Stimulated activated naive CD8-positive, alpha-beta T cell treated with anti-CD3 and anti-CD28 coated beads, Interleukin-15, Interleukin-2, amounts not matched to agents 100 U/mL and 50 U/mL, for 24 hours (primary cell): ENCODE measurements around the gene EYA2.

Source experiments
- ATAC-seq: fragments of 150-1000 bp; cut with Tn5 transposase; one replicate; pipeline ENCODE4 v1.10.0; 2021
- DNase-seq: peaks from one replicate; pipeline ENCODE4 v3.0.0; 2021

Gene EYA2

GRCh38 chr20:46979603-46980241 lies 85.1 kb downstream of the EYA2 start:
- no peak for DNase-seq
- peak; percentile 49 for ATAC-seq

GRCh38 chr20:46981184-46981583 lies 86.5 kb downstream of the EYA2 start:
- ATAC-seq (no peak), DNase-seq (no peak)

DNA sequence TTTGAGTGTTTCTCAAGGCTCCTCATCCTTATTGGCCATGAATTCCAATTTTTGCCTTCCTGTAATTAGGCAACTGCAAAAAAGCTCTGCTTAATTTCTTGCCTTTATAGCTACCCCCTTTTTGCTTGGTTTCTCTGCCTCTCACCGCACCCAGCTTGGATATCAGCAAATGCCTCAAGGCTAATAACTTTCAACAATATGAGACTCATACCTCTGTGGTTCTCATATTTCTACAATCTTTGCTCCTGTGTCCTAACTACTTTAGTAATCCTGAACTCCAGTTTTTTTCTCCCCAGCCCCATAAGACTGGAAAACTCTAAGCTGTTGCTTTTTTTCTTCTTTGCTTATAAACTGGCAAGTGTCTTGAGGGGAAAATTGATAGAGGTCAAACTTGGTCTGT lies 88.8 kb downstream of the EYA2 start:
- ATAC-seq (no peak), DNase-seq (no peak)

GRCh38 chr20:46984405-46984804 lies 89.8 kb downstream of the EYA2 start:
- DNase-seq (no peak), ATAC-seq (no peak)

DNA sequence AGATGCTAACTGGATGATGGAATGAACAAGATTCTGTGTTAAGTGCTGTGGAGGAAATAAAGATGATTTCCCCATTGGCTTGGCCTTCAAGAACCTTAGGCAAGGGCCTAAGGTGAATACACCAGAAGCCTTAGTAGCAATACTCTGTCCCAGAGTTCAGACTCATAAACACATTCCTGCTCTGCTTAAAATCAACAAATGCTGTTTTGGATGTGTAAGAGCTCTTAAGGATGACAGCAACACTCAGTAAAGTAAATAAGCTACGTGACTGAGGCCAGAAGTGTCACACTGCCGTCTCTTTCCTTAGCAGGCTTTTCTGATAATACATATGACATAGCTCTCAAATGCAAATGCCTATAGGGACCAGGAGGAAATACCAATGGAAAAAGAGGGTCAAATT lies 90.6 kb downstream of the EYA2 start:
- DNase-seq (no peak), ATAC-seq (no peak)

DNA sequence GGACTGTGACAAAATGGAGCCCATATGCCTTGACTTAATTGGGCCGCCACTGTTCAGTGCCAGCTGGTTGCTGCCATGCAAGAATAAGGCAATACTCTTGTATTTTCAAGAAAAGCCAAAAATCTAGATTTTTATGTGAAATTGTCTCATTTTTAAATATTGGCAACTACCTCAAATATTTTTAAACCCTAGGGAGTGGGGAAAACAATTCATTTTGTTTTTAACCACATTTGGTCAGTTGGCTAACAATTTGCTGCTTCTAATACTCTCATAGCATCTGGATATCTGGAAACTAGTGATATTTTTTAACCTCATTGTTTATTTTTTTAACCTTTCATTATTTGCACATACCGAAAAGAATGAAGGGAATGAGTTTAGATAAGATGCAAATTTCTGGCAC lies 91.0 kb downstream of the EYA2 start:
- no peak for ATAC-seq
- DNase-seq, result no peak

DNA sequence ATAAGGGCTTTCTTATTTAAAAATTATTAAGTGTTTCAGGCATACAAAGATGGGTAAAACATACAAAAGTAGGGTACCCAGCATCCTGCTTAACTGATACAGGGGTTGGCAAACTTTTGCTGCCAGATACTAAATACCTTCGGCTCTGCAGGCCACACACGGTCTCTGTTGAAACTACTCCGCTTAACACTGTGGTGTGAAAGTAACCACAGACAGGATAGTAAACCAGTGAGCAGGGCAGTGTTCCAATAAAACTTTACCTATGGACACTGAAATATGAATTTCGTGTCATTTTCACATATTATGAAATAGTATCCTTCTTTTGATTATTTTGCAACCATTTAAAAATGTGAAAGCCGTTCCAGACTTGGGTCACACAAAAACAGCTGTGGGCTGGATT lies 92.4 kb downstream of the EYA2 start:
- DNase-seq, result no peak
- ATAC-seq, result no peak

- ATAC-seq (peak; percentile 47), DNase-seq (peak; percentile 16)
These were observed 95.5 kb downstream of the EYA2 start for GRCh38 chr20:46990017-46990595.

- no peak for DNase-seq
- no peak for ATAC-seq
These were observed 96.0 kb downstream of the EYA2 start for GRCh38 chr20:46990596-46991104.

DNA sequence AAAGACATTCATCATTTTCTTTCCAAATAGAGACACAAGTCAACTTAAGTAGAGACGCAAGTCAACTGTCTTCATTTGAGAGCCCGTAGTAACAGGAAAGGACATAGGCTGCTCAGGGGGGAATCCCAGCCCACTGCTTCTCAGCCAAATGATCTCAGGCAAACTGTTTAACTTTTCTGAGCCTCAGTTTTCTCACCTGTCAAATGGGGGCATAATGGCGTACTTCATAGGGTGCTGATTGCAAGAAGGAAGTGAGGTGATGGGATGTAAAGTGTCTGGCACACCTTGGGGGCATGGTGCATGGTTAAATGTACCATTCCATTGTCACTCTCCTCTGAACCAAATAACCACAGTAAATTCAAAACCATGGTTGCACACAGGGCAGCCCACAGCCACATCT lies 96.5 kb downstream of the EYA2 start:
- no peak for ATAC-seq
- no peak for DNase-seq

GRCh38 chr20:46991880-46992639 lies 97.4 kb downstream of the EYA2 start:
- DNase-seq (no peak), ATAC-seq (no peak)

DNA sequence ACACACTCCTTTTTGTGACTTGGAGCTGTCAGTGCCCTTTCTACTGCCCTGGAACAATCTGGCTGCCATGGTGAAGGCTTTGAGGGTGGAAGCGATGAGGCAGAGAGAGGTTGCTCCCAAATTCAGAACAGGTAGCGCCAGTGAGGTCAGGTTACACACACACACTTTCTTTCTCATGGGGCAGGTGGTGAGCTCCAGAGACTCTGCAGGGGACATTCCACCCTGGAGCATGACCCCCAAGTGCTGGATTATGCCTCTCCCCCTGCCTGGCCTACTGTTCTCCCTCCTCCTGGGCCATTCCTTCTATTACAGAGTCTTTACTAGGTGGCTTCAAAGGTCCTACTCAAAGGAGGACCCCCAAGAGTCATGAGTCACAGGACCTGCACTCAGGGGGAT lies 98.0 kb downstream of the EYA2 start:
- no peak for ATAC-seq

GRCh38 chr20:46993465-46994095 lies 98.9 kb downstream of the EYA2 start:
- no peak for DNase-seq
- no peak for ATAC-seq

More for the DNA sequence above, 98.0 kb downstream of the EYA2 start:
- no peak for DNase-seq

GRCh38 chr20:46994341-46994740 lies 99.7 kb downstream of the EYA2 start:
- DNase-seq, result peak; percentile 65
- ATAC-seq, result peak; percentile 95

- DNase-seq, result no peak
- ATAC-seq, result no peak
These were observed 101.0 kb downstream of the EYA2 start for GRCh38 chr20:46995561-46996142.

DNA sequence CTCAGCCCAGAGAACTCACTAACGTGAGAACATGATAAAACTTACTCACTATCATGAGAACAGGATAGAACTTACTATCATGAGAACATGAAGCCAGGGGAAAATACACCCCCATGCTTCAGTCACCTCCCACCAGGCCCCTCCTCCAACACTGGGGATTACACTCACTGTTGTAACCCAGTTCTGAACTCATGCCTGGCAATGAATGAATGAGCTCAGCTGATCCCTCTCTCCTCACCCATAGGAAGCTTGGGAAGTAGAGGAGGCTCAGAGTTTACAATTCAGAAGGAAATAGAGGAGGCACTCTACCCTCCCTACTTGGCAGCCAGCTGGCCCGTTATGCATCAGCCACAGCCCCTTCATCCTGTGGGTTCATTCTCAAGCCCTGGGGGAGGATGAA lies 102.5 kb downstream of the EYA2 start:
- no peak for DNase-seq
- ATAC-seq, result no peak

GRCh38 chr20:46998477-46999240 lies 104.0 kb downstream of the EYA2 start:
- no peak for DNase-seq
- ATAC-seq, result no peak

DNA sequence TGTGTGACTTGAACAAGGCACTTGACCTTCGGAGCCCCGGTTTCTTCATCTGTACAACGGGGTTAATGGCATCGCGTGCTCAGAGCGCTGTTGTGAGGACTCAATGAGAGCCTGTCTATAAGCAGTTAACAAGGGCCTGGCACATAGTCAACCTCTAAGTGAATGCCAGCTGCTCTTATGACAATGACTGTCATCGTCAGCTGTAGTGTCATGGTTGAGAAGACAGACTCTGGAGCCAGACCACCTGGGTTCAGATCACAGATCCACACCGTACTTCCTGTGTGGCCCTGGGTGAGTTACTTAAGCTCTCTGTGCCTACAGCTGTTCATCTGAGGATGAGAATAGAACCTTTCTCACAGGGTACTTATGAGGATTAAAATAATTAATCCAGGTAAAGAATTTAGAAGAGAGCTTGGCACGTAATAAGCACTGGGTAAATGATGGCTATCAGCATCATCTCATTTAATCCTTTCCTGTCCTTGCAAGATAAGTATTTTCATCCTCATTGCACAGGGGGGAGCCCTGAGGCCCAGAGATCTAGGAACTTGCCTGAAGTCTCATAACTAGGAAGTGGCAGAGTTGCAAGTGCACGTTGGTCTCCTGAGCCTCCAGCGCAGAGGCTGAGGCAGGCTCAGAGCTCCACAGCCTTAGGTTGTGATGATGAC lies 105.3 kb downstream of the EYA2 start:
- no peak for DNase-seq
- no peak for ATAC-seq

DNA sequence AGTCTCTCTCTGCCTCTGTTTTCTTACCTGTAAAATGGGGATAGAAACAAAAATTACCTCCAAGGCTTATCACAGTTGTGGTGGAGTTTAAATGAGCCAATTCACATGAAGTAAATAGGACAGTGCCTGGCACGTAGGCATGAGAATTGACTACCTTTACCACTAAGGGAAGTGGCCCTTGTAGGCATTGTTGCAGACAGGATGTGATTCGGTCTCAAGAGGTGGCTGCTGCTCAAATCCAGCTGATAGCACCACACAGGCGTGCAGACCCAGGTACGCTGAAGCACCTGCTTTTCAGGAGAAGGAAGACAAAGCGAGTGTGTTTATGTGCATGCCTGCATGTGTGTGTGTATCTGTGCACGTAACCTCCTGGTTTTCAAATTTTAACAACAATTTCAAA lies 108.6 kb downstream of the EYA2 start:
- ATAC-seq (no peak), DNase-seq (no peak)

DNA sequence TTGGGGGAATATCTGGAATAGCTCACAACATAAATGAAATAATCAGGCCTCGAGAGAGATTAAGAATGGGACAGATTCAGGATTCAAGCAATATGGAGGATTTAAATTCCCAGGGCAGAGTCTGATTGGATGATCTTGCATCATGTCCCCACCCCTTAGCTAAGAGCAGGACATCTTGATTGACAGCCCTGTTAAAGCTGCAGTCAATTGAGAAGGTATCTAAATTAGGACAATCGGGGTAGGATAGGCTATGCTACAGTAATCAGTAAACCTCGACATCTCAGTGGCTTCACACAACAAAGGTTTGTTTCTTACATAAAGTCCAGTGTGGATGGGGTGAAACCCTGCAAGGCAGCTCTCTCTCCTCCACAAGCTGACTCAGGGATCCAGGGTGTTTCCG lies 109.5 kb downstream of the EYA2 start:
- no peak for DNase-seq
- no peak for ATAC-seq
